GM21825 (cell line): ENCODE measurements around the gene CALML3.

Experiments
- ATAC-seq: cut with Tn5 transposase; IDR thresholded peaks from one replicate; pipeline ENCODE4 v1.9.1; 2021; ENCODE audit warnings: mild to moderate bottlenecking, moderate library complexity; ENCODE audit not compliant: unreplicated experiment

CALML3 gene

DNA sequence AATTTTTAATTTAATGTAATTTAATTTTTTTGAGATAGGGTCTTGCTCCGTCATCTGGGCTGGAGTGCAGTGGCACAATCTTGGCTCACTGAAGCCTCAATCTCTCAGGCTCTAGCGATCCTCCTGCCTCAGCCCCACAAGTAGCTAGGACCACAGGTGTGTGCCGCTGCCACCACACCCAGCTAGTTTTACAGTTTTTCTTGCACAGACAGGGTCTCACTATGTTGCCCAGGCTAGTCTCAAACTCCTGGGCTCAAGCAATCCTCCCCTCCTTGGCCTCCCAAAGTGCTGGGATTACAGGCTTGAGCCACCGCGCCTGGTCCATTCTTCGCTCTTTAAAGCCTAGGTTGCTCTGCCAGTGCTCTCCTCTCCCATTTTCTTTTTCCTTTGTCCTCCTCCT, 12.9 kb downstream of the CALML3 start:
- no peak for ATAC-seq

DNA sequence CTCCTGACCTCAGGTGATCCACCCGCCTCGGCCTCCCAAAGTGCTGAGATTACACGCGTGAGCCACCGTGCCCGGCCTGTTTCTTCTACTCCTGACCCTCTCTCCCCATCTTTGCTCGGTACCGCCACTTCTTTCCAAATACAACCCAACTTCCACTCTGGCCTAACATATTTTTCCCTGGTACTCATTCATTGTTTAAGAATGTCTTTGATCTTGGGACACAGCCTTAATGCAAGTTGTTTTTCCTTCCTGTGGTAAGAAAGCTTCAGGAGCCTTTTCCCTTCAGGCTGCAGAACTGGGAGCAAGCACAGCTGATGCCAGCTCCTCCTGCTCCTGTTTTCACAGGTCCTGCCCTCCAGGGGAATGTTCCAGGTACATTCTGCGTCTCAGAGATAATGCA, 13.7 kb downstream of the CALML3 start:
- no peak for ATAC-seq

GRCh38 chr10:5538892-5539651, 14.3 kb downstream of the CALML3 start:
- ATAC-seq, result no peak

DNA sequence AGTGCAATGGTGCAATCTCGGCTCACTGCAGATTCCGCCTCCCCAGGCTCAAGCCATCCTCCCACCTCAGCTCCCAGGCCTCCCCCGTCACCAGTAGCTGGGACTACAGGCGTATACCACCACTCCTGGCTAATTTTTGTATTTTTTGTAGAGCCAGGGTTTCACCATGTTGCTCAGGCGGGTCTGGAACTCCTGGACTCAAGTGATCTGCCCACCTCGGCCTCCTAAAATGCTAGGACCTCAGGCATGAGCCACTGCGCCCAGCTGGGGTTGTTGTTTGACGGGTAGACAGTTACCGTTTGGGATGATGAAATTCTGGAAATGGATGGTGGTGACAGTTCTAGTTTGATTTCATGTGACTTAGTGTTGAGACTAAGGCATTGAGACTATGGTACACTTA, 15.3 kb downstream of the CALML3 start:
- no peak for ATAC-seq

DNA sequence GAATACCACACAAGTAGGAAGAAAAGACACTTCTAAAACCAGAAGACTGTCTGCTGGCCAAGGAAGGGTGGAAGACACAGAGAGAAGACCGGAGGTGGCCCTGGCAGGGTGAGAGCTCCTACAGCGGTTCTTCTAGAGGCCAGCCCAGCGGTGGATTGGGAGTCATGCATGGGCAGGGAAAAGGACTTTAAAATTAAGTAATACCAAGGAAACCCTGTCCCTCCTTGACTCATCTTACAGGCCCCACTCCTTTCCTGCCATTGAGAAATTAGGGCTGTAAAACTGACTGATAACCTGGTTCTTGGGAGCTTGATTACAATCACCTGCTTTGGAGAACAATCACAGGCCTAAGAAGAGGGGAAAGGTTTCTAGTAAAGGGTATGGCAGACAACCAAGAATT, 16.1 kb downstream of the CALML3 start:
- no peak for ATAC-seq

DNA sequence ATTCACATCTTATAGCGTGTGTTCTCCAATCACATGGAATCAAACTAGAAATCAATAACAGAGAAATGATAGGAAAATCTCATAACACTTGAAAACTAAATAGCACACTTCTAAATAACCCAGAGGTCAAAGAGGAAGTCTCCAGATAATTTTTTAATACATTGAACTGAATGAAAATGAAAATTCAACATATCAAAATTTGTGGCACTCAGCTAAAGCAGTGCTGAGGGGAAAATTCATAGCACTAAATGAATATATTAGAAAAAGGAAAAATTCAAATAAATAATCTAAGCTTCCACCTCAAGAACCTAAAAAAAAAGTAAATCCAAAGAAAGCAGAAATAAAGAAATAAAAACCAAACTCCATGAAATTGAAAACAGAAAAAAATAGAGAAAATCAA, 17.3 kb downstream of the CALML3 start:
- ATAC-seq, result no peak

DNA sequence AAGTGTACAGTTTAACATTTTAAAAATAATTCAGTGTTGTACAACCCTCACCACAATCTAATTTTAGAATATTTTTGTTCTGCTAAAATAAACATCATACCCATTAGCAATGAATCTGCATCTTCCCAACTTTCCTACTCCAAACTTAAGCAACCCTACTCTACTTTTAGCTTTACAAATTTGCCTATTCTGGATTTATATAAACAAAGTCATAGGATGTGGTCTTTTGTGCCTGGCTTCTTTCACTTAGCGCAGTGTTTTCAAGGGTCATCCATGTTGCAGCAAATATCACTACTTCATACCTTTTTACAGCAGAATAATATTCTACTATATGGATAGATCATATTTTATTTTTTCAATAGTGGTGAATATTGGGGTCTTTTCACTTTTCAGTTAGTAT, 18.9 kb downstream of the CALML3 start:
- no peak for ATAC-seq

DNA sequence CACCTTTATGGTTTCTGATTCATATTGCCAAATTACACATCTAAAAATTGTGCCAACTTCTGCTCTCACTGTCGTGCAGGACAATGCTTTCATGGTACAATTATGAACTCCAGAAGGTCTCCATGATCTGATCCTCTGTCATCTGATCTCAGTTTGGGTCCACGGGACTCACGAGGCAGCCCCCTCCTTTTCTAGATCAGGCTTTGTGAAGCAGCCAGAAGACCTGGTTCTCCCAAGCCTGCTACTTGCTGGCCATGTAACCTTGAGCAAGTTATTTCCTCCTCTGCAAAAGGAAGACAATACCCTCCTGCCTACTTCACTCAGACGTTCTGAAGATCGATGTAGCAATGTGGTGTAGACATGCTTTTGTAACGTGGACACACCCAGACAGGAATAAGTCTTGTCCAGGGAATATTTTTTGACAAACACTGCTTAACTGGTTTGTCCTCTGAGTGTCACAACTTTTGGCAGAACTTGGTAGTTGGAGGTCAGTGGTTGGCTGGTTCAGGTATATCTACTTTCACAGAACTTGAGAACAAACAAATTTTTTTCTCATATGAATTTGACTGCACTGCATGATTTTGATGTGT, 19.6 kb downstream of the CALML3 start:
- ATAC-seq, result no peak

DNA sequence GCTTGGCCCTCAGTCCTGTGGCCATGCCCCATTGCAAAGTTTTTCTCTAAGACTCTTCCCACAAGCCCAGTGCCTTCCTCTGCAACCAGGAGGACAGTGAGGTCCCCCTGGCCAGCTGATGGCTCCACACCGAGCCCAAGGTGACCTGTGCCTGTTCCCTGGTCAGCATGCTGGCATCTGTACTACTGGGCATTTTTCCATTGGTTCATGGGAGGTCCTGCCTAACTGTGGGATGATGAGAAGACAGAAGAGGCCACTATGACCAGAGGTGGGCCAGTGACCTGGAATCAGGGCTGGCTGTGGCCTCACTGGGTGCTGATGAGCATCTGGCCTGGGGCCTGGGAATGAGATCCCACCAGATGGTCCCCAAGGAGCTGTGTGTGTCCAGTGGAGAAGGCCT, 20.2 kb downstream of the CALML3 start:
- ATAC-seq, result no peak

DNA sequence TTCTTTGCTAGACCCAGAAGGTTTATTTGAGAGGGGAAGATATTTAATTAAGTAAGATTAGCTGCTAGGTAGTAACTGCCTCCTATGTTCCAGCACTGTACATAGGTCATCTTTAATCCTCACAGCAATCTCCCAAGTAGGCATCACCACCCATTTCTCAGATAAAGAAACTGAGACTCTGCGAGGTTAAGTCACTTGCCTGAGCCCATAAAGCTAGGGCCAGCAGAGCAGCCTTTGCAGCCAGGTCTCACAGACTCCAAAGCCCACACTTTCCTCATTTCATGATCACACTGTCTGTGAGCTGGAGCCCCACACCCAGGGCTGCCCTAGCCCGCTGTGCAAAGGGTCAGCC, 20.6 kb downstream of the CALML3 start:
- ATAC-seq, result no peak

- no peak for ATAC-seq
Measured at GRCh38 chr10:5545778-5546710, 21.3 kb downstream of the CALML3 start.

DNA sequence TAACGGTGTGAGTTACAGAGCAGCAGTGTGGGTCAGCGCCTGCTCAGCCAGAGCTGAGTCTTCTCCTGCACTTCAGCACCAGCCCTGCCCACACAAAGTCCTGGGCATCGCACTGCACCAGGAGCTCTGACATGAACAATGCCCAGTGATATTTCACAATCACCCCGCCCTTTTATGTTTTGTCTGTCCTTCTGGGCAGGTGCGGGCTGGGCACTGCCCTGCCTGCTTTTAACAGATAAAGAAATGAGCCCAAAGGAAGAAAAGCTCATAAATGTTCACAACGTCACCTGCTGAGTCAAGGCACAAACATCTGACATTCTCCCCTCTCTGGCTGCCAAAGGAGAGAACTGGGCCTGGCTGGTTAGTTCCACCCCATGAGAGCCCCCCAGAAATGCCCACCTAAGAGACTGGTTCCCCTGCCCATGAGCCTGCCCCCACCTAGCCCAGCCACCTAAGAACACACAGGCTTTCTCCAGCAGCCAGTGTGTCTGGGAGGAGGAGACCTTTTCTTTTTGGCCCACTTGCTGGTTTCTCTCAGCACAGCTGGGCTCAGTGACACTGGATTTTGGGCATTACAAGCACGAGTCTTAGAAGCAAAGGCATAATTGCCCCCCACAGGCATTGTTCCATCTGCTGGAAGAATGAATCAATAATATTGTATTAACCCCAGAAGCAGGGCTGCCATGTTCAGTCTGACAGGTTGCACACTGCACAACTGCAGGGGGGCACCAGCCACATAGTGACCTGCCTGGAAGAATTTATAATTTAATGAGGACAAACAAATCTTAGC, 22.3 kb downstream of the CALML3 start:
- ATAC-seq, result no peak

DNA sequence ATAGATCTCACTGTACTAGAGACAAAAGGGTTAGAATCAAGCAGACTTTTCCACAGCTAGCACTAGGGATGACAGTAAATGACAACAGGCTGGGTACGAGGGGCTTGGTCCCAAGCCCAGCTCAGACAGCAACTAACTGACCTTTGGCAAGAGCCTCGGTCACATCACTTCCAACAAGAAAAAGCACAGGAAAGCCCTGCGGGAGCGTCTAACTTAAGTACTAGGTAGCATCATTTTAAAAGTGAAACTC, 22.8 kb downstream of the CALML3 start:
- no peak for ATAC-seq

DNA sequence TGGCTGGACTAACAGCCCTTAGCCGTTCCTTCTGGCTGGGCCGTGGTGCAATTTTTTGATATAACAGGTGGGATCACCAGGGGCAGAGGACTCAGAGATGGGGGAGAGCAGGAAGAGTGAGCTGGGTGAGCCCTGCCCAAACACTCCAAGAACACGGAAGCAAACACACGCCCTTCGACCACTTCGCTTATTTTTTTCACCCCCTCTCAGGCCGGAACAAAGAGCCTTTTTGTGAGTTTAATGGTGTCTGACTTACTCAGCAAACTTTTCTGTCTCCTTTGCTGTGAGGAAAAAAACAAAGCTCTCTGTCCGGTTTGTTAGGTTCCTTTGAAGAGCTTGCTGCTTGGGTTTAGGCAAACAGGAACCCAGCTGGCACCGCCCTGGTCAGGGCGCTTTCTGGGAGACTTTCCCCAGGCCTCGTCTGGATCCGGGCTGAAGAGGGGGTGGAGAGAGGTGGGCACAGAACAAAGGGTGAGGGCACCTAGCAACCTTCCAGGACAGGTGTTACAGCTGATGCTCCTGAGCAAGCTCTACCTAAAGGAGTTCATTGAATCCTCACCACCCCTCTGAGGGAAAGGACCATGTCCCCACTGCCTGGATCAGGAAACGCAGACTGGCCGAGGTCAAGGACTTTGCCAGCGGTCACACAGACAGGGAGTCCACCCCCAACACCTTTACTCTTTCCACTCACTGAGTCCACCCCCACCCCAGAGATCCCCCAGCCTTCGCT, 23.3 kb downstream of the CALML3 start:
- no peak for ATAC-seq

DNA sequence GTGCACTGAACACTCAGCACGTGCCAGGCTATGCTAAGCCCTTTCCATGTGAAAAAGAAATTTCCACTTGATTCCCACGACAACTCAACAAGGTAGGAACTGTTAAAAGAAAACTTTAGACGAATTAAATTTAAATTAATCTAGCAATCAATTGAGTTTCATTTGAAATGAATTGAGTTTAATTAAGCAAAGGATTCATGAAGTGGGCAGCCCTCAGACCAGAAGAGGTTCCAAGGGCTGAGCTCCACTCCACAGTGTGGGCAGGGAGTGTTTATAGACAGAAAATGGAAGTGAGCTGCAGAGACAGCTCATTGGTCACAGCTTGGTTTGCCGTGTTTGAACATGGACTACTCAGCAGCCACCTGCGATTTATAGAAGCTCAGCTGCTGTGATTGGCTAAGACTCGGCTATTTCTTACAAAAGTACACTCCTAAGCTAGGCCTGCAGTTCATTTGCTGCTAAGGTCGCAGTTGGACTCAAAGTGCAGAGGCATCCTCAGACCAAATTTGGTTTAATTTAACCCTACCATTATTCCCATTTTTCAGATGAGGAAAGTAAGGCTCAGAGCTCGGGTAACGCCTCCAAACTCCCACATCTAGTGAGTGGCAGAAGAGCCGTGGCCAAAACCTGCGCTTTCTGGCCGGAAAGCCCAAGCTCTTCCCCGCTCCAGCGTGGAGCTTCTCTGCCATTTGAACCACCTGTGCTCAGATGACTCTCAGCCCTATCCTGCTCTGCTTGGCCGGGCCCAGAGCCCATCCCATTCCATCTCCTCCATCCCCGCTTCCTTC, 24.9 kb downstream of the CALML3 start:
- ATAC-seq, result no peak

- no peak for ATAC-seq
Measured at GRCh38 chr10:5550250-5550545, 25.4 kb downstream of the CALML3 start.

DNA sequence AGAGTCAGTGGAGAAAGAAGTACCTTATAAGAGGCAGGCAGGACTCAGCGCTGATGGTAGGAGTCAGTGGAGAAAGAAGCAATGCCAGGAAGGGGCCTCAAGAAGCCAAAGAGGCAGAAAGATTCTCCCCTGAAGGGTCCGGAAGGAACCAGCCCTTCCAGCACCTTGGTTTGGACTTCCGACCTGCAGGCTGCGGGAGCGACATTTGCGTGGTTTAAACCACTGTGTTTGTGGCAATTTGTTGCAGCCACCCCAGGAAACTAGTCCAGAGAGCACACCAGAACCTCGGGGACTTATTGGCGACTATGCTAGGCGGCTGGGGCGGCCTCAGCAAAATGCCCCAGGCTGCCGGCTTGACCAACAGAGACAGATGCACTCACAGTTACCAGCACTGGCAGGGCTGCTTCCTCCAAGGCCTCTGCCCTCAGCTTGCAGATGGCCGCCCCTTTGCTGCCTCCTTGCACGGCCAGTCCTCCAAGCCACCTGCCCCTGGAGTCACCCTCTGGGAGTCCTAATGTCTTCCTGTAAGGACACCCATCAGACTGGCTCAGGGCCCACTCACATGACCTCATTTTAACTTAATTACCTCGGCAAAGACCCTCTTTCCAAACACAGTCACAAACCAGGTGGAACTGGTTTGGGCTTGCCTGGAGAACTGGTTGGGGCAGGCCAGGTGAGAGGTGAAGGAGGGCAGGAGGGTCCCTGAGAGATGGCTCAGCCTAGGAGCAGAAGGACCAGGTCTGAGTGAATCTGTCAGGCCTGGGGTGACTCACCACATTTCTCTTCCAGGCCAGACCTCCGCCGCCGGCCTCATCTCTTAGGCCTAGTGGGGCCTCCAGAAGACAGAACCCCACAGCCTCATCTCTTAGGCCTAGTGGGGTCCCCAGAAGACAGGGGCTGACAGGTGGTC, 26.1 kb downstream of the CALML3 start:
- ATAC-seq, result no peak

GRCh38 chr10:5551531-5552375, 27.0 kb downstream of the CALML3 start:
- ATAC-seq, result no peak
